CD4-positive, alpha-beta T cell (primary cell): ENCODE measurements around the gene DBN1. TPM values are rescaled to one million over a fixed set of nuclear protein-coding genes. Genes with fewer than 3 reads are reported as not detected.
A peak's percentile ranks its signal among the peaks of the same experiment; 100 is the strongest.

Experiments used
- ATAC-seq: fragments of 200-7000 bp; cut with Tn5 transposase; one replicate; pipeline ENCODE4 v1.10.0; 2022; ENCODE audit warnings: mild to moderate bottlenecking; ENCODE audit not compliant: poor library complexity
- CTCF ChIA-PET: fragments of 350-600 bp; sonication (Branson Sonifier 250); formaldehyde crosslinking; loops from one replicate; lab custom pipeline; 2021; ENCODE audit warnings: antibody characterized with exemption, inconsistent platforms; lab: Charles Lee
- POLR2A ChIA-PET: fragments of 350-600 bp; sonication (Branson Sonifier 250); formaldehyde crosslinking; loops from one replicate; lab custom pipeline; 2021; ENCODE audit warnings: antibody characterized with exemption, inconsistent platforms; lab: Charles Lee
- DNase-seq, 14 experiments: peaks; one replicate each; pipeline ENCODE4 v3.0.0-alpha.2; 2013 to 2020; ENCODE audit warnings: mixed read lengths in 2 of 14
- H3K27ac ChIP-seq, 2 donors: one replicate each; pipeline versions ENCODE4 v1.5.1 to v1.7.0; 2013; ENCODE audit warnings: low read length in 2 of 2, low read depth in 1 of 2, mild to moderate bottlenecking in 1 of 2
- H3K27me3 ChIP-seq, 2 experiments: 1 replicate in 1 of 2; 2 replicates in 1 of 2; pipeline versions ENCODE4 v1.6.1 to v1.7.0; 2013; ENCODE audit warnings: low read length in 2 of 2, control low read depth in 1 of 2, mild to moderate bottlenecking in 1 of 2, moderate library complexity in 1 of 2; ENCODE audit not compliant: insufficient read depth in 2 of 2, control insufficient read depth in 1 of 2
- H3K36me3 ChIP-seq: one replicate; pipeline ENCODE4 v1.6.1; 2013; ENCODE audit warnings: low read length, control low read depth; ENCODE audit not compliant: insufficient read depth
- H3K4me1 ChIP-seq: one replicate; pipeline ENCODE4 v1.6.1; 2013; ENCODE audit warnings: low read length, control low read depth; ENCODE audit not compliant: insufficient read depth
- H3K4me3 ChIP-seq: one replicate; pipeline ENCODE4 v1.5.1; 2013; ENCODE audit warnings: mild to moderate bottlenecking, low read length, moderate library complexity
- H3K9me3 ChIP-seq, 2 experiments: 1 replicate in 1 of 2; 2 replicates in 1 of 2; pipeline versions ENCODE4 v1.6.1 to v1.7.0; 2013; ENCODE audit warnings: low read length in 2 of 2, mild to moderate bottlenecking in 2 of 2, control low read depth in 1 of 2, moderate library complexity in 1 of 2; ENCODE audit not compliant: control insufficient read depth in 1 of 2, insufficient read depth in 1 of 2
- H3K27ac Mint-ChIP-seq: one replicate; pipeline ENCODE4 v1.8.0; 2020; ENCODE audit warnings: mixed read lengths
- H3K27me3 Mint-ChIP-seq: one replicate; pipeline ENCODE4 v1.8.0; 2021; ENCODE audit warnings: mixed read lengths
- H3K36me3 Mint-ChIP-seq: one replicate; pipeline ENCODE4 v1.8.0; 2021; ENCODE audit warnings: low read depth, mixed read lengths
- H3K4me1 Mint-ChIP-seq: one replicate; pipeline ENCODE4 v1.8.0; 2021; ENCODE audit warnings: low read depth, mixed read lengths
- H3K4me3 Mint-ChIP-seq: one replicate; pipeline ENCODE4 v1.8.0; 2020; ENCODE audit warnings: mild to moderate bottlenecking, mixed read lengths
- H3K9me3 Mint-ChIP-seq: one replicate; pipeline ENCODE4 v1.8.0; 2020; ENCODE audit warnings: mixed read lengths
- CTCF ChIP-seq: fragments of 200-600 bp; IDR thresholded peaks from one replicate; pipeline ENCODE4 v1.8.0; 2022; ENCODE audit warnings: antibody characterized with exemption, mild to moderate bottlenecking
- intact Hi-C, 2 experiments: fragments of 100-400 bp; cut with DNase I in 1 of 2; cut with micrococcal nuclease in 1 of 2; formaldehyde crosslinking; loops; one replicate each; pipeline versions ENCODE4 v1.15.1 to v1.9.0; 2023 to 2025; cut with DNase I, micrococcal nuclease
- total RNA-seq, 174 experiments: library from RNA in 2 of 174; stranded (reverse) in 2 of 174; gene quantifications; one replicate each; pipeline ENCODE4 v1.2.3 and lab custom pipeline; 2021 to 2026

The DBN1 gene
- total RNA-seq, 2 experiments from 2014 or later = 1.8 to 2.5 TPM

DNA sequence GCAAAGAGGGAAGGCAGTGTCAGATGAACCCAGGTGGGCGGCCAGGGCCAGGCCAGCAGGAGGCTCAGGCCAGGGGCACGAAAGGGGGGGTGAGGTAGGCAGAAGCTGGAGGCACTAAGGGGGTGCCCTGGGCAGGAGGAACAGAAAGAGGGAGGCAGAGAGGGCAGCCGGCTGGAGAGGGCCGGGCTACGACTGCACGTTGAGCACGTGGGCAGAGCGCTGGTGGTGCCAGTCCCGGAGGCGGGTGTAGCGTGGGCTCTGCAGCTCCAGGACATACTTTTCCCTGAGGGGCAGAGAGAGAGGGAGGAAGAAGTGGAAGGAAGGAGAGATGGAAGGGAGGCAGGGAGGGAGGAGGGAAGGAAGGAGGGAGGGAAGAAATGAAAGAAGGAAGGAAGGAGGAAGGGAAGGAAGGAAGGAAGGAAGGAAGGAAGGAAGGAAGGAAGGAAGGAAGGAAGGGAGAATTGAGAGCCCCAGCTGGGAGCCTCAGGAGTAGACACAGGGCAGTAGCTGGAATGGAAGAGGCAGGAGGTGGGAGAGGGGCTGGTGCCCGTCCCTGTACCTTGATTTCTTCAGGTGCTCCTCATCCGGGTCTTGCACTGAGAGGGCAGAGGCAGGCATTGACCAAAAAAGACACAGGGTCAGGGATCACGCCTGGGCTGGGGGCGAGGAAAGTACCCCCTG is 17.0 kb upstream of the DBN1 start:
- Histone ChIP-seq H3K4me1 (peaks cover 14% of the 10 kb centered on the region), H3K9me3 (no peaks in the 10 kb centered on the region), H3K36me3 (peaks cover 8% of the 10 kb centered on the region), H3K27ac (no peak overlapping the region), H3K27me3 (no peaks in the 10 kb centered on the region), H3K4me3 (no peak overlapping the region)
- H3K27ac Mint-ChIP-seq = no peak overlapping the region
- POLR2A ChIA-PET = interaction anchor here (1.1 kb wide), 1 partner anchor 117 kb away, joined by 3 read pairs; no protein-coding TSS in a partner anchor
- no peaks in the 10 kb centered on the region for H3K27me3 Mint-ChIP-seq
- ATAC-seq (no peak), DNase-seq (no peak)
- no peak overlapping the region for H3K4me3 Mint-ChIP-seq
- H3K9me3 Mint-ChIP-seq = no peaks in the 10 kb centered on the region
- no peak for TF ChIP-seq CTCF
- CTCF ChIA-PET = no interaction called here
- H3K4me1 Mint-ChIP-seq = no peaks in the 10 kb centered on the region
- intact Hi-C loops = no loop called here
- H3K36me3 Mint-ChIP-seq = peaks cover 5% of the 10 kb centered on the region

DNA sequence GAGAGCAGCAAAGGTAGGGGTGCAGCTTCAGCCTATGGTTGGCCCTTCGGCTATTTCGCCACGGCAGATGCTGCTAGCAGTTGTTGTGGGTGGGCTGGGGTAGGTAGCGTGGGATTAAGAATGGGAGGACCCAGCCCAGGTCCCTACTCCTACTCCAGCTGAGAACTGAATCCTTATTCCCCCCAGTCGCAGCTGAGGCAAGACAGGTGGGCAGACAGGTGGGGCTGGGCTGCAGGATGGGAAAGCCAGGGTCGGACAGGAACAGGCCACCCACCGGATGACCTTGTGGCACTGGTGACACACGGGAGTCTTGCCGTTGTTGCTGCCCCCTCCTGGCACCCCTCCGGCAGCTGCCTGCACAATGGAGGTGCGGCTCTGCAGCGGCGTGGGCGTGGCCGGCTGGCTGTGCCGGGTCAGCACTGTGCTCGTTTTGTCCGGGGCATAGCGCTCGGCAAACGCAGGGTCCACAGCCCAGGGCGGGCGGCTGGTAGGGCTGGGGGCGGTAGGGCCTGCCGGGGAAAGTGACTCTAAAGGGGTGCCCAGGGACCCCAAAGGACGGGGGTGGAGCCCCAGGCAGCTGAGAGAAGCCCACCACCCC is 15.8 kb upstream of the DBN1 start:
- intact Hi-C loops = no loop called here
- Mint-ChIP-seq H3K27ac (no peak overlapping the region), H3K9me3 (no peaks in the 10 kb centered on the region), H3K27me3 (no peaks in the 10 kb centered on the region), H3K36me3 (peaks cover 5% of the 10 kb centered on the region), H3K4me3 (no peak overlapping the region), H3K4me1 (no peaks in the 10 kb centered on the region)
- ChIA-PET CTCF (interaction anchor here (1.0 kb wide), 1 partner anchor 99 kb away, joined by 3 read pairs; no protein-coding TSS in a partner anchor), POLR2A (interaction anchor here (1.1 kb wide), 1 partner anchor 115 kb away, joined by 3 read pairs; no protein-coding TSS in a partner anchor)
- Histone ChIP-seq H3K36me3 (peaks cover 8% of the 10 kb centered on the region), H3K27me3 (no peaks in the 10 kb centered on the region), H3K9me3 (no peaks in the 10 kb centered on the region), H3K4me3 (no peak overlapping the region), H3K4me1 (peaks cover 2% of the 10 kb centered on the region), H3K27ac (no peak overlapping the region)
- ATAC-seq (no peak), DNase-seq (no peak)
- TF ChIP-seq CTCF = no peak

GRCh38 chr5:177487975-177488374 is 14.5 kb upstream of the DBN1 start:
- ChIA-PET CTCF (interaction anchor here (1.0 kb wide), 1 partner anchor 97 kb away, joined by 3 read pairs; no protein-coding TSS in a partner anchor), POLR2A (no interaction called here)
- no peaks in the 10 kb centered on the region for H3K9me3 Mint-ChIP-seq
- H3K4me1 ChIP-seq = no peaks in the 10 kb centered on the region
- intact Hi-C loops = no loop called here
- no peaks in the 10 kb centered on the region for H3K27me3 ChIP-seq
- H3K9me3 ChIP-seq = no peaks in the 10 kb centered on the region
- no peak for TF ChIP-seq CTCF
- peaks cover 8% of the 10 kb centered on the region for H3K36me3 ChIP-seq
- H3K27ac ChIP-seq = no peak overlapping the region
- no peak overlapping the region for H3K27ac Mint-ChIP-seq
- H3K36me3 Mint-ChIP-seq = peaks cover 5% of the 10 kb centered on the region
- H3K4me3 Mint-ChIP-seq = no peak overlapping the region
- H3K27me3 Mint-ChIP-seq = no peaks in the 10 kb centered on the region
- ATAC-seq = no peak
- H3K4me1 Mint-ChIP-seq = no peaks in the 10 kb centered on the region
- H3K4me3 ChIP-seq = no peak overlapping the region
- DNase-seq = peak in 1 of 14 experiments; percentile 24
